ENCODE data around the gene OTOG. TPM values are rescaled to one million over a fixed set of nuclear protein-coding genes. Genes with fewer than 3 reads are reported as not detected.

OTOG gene
- total RNA-seq, 1 donor from 2014 or later: 1.5 TPM

GRCh38 chr11:17578296-17578695, 31.2 kb downstream of the OTOG start:
- no peak for DNase-seq (ENCODE audit: low spot score, unreplicated experiment)
- peaks cover 34% of the 10 kb centered on the region for H3K27me3 Mint-ChIP-seq

GRCh38 chr11:17578958-17579357, 31.9 kb downstream of the OTOG start:
- no peak for TF ChIP-seq CTCF (IDR thresholded peaks at IDR 0.05; ENCODE audit: unreplicated experiment)
- H3K36me3 Mint-ChIP-seq (ENCODE audit: insufficient read depth): no peaks in the 10 kb centered on the region
- no peak overlapping the region for H3K27ac Mint-ChIP-seq
- peaks cover 29% of the 10 kb centered on the region for H3K27me3 Mint-ChIP-seq
- H3K9me3 Mint-ChIP-seq (ENCODE audit: low read depth): no peaks in the 10 kb centered on the region
- no peak for DNase-seq (ENCODE audit: low spot score, unreplicated experiment)
- H3K4me1 Mint-ChIP-seq (ENCODE audit: low read depth): peaks cover 7% of the 10 kb centered on the region
- no peak overlapping the region for H3K4me3 Mint-ChIP-seq (ENCODE audit: low read depth)

More at GRCh38 chr11:17578296-17578695, 31.2 kb downstream of the OTOG start:
- H3K27ac Mint-ChIP-seq: no peak overlapping the region
- H3K4me1 Mint-ChIP-seq (ENCODE audit: low read depth): peaks cover 7% of the 10 kb centered on the region
- H3K4me3 Mint-ChIP-seq (ENCODE audit: low read depth): no peak overlapping the region
- H3K36me3 Mint-ChIP-seq (ENCODE audit: insufficient read depth): no peaks in the 10 kb centered on the region
- TF ChIP-seq CTCF (IDR thresholded peaks at IDR 0.05; ENCODE audit: unreplicated experiment): no peak
- H3K9me3 Mint-ChIP-seq (ENCODE audit: low read depth): no peaks in the 10 kb centered on the region

- DNase-seq (ENCODE audit: low spot score, unreplicated experiment): no peak
- Mint-ChIP-seq H3K9me3 (ENCODE audit: low read depth) (no peaks in the 10 kb centered on the region), H3K4me3 (ENCODE audit: low read depth) (no peak overlapping the region), H3K27ac (no peak overlapping the region), H3K36me3 (ENCODE audit: insufficient read depth) (no peaks in the 10 kb centered on the region), H3K27me3 (peaks cover 29% of the 10 kb centered on the region), H3K4me1 (ENCODE audit: low read depth) (peaks cover 7% of the 10 kb centered on the region)
- no peak for TF ChIP-seq CTCF (IDR thresholded peaks at IDR 0.05; ENCODE audit: unreplicated experiment)
These were observed 32.4 kb downstream of the OTOG start for GRCh38 chr11:17579451-17579850.

- Mint-ChIP-seq H3K4me1 (ENCODE audit: low read depth) (peaks cover 5% of the 10 kb centered on the region), H3K27ac (no peak overlapping the region), H3K9me3 (ENCODE audit: low read depth) (no peaks in the 10 kb centered on the region), H3K4me3 (ENCODE audit: low read depth) (no peak overlapping the region), H3K27me3 (peaks cover 27% of the 10 kb centered on the region), H3K36me3 (ENCODE audit: insufficient read depth) (no peaks in the 10 kb centered on the region)
- no peak for DNase-seq (ENCODE audit: low spot score, unreplicated experiment)
- TF ChIP-seq CTCF (IDR thresholded peaks at IDR 0.05; ENCODE audit: unreplicated experiment): no peak
These were observed 33.2 kb downstream of the OTOG start for GRCh38 chr11:17580271-17580670.

GRCh38 chr11:17581036-17581731, 34.1 kb downstream of the OTOG start:
- no peaks in the 10 kb centered on the region for H3K4me1 Mint-ChIP-seq (ENCODE audit: low read depth)
- peaks cover 31% of the 10 kb centered on the region for H3K27me3 Mint-ChIP-seq
- no peaks in the 10 kb centered on the region for H3K9me3 Mint-ChIP-seq (ENCODE audit: low read depth)
- no peak overlapping the region for H3K27ac Mint-ChIP-seq
- no peaks in the 10 kb centered on the region for H3K36me3 Mint-ChIP-seq (ENCODE audit: insufficient read depth)
- DNase-seq (ENCODE audit: low spot score, unreplicated experiment): no peak
- H3K4me3 Mint-ChIP-seq (ENCODE audit: low read depth): no peak overlapping the region
- TF ChIP-seq CTCF (IDR thresholded peaks at IDR 0.05; ENCODE audit: unreplicated experiment): no peak

Data from progenitor cell of endocrine pancreas (in vitro differentiated cells).